MM.1S (cell line): Measurements from ENCODE around the gene PODNL1.

ENCODE experiments used
- DNase-seq: peaks from one replicate; pipeline ENCODE4 v3.0.0-alpha.2; 2015
- H2AFZ ChIP-seq: fragments of 300-600 bp; sonication (generic); 2 replicates; pipeline ENCODE4 v1.6.0; 2016; ENCODE audit warnings: antibody characterized with exemption, low read length
- H3F3A ChIP-seq: fragments of 300-600 bp; sonication (generic); 2 replicates; pipeline ENCODE4 v1.6.1; 2016; ENCODE audit warnings: mild to moderate bottlenecking, antibody characterized with exemption, low read length, moderate library complexity, mixed read lengths; ENCODE audit not compliant: insufficient read depth
- H3K27ac ChIP-seq: fragments of 300-600 bp; sonication (generic); 2 replicates; pipeline ENCODE4 v1.5.1; 2016; ENCODE audit warnings: mild to moderate bottlenecking, low read length
- H3K27me3 ChIP-seq: fragments of 300-600 bp; sonication (generic); replicated peaks from 2 replicates; pipeline ENCODE4 v1.6.0; 2016; ENCODE audit warnings: low read length; ENCODE audit not compliant: insufficient read depth
- H3K36me3 ChIP-seq: fragments of 300-600 bp; sonication (generic); replicated peaks from 2 replicates; pipeline ENCODE4 v1.6.1; 2016; ENCODE audit warnings: mild to moderate bottlenecking, low read length, mixed read lengths; ENCODE audit not compliant: insufficient read depth
- H3K4me1 ChIP-seq: fragments of 300-600 bp; sonication (generic); 2 replicates; pipeline ENCODE4 v1.6.1; 2016; ENCODE audit warnings: low read length, mixed read lengths
- H3K4me2 ChIP-seq: fragments of 300-600 bp; sonication (generic); 2 replicates; pipeline ENCODE4 v1.6.0; 2016; ENCODE audit warnings: low read depth, low read length
- H3K4me3 ChIP-seq: fragments of 300-600 bp; sonication (generic); 2 replicates; pipeline ENCODE4 v1.5.1; 2016; ENCODE audit warnings: low read length, mixed read lengths
- H3K79me2 ChIP-seq: fragments of 300-600 bp; sonication (generic); 2 replicates; pipeline ENCODE4 v1.6.1; 2016; ENCODE audit warnings: mixed run types, low read length, mixed read lengths
- H3K9ac ChIP-seq: fragments of 300-600 bp; sonication (generic); 2 replicates; pipeline ENCODE4 v1.6.1; 2016; ENCODE audit warnings: low read length, mixed read lengths
- H3K9me2 ChIP-seq: fragments of 300-600 bp; sonication (generic); replicated peaks from 2 replicates; pipeline ENCODE4 v1.6.1; 2016; ENCODE audit warnings: mild to moderate bottlenecking, low read length, mixed read lengths; ENCODE audit not compliant: insufficient read depth
- H3K9me3 ChIP-seq: fragments of 300-600 bp; sonication (generic); replicated peaks from 2 replicates; pipeline ENCODE4 v1.6.1; 2016; ENCODE audit warnings: mild to moderate bottlenecking, low read length, mixed read lengths; ENCODE audit not compliant: insufficient read depth
- H4K20me1 ChIP-seq: fragments of 300-600 bp; sonication (generic); 2 replicates; pipeline ENCODE4 v1.6.1; 2016; ENCODE audit warnings: mild to moderate bottlenecking, low read length, moderate library complexity, mixed read lengths; ENCODE audit not compliant: insufficient read depth
- EZH2 ChIP-seq: fragments of 300-600 bp; sonication (generic); optimal IDR thresholded peaks from 2 replicates; pipeline ENCODE3; 2017; ENCODE audit warnings: low read depth, mild to moderate bottlenecking, antibody characterized with exemption, low read length, mixed read lengths
- EZH2phosphoT487 ChIP-seq: fragments of 300-600 bp; sonication (generic); IDR thresholded peaks from 2 replicates; pipeline ENCODE4 v1.6.1; 2018; ENCODE audit warnings: antibody characterized with exemption, low read length
- TF ChIP-seq, protein P1 (sequence below): fragments of 300-600 bp; sonication (generic); IDR thresholded peaks from 2 replicates; pipeline ENCODE4 v1.5.1; 2016; ENCODE audit warnings: antibody characterized with exemption, low read length, mixed read lengths

The PODNL1 gene

GRCh38 chr19:13908674-13909073 lies 29.5 kb downstream of the PODNL1 start:
- no peak overlapping the region for H3K27ac ChIP-seq
- no peaks in the 10 kb centered on the region for H3K36me3 ChIP-seq
- H2AFZ ChIP-seq: no peak overlapping the region
- H3K4me1 ChIP-seq: peaks cover 4% of the 10 kb centered on the region; the same call in 1 of the 2 replicates
- no peaks in the 10 kb centered on the region for H4K20me1 ChIP-seq
- H3K9me2 ChIP-seq: no peaks in the 10 kb centered on the region
- no peak overlapping the region for H3K4me3 ChIP-seq
- DNase-seq: no peak
- H3K79me2 ChIP-seq: peaks cover 8% of the 10 kb centered on the region; the same call in 1 of the 2 replicates
- H3K4me2 ChIP-seq: no peak overlapping the region
- H3F3A ChIP-seq: 0 out of 2 replicates have a peak, but pooled peaks cover 3% of the 10 kb centered on the region
- TF ChIP-seq EZH2phosphoT487 (no peak), EZH2 (no peak)
- TF ChIP-seq, protein P1, sequence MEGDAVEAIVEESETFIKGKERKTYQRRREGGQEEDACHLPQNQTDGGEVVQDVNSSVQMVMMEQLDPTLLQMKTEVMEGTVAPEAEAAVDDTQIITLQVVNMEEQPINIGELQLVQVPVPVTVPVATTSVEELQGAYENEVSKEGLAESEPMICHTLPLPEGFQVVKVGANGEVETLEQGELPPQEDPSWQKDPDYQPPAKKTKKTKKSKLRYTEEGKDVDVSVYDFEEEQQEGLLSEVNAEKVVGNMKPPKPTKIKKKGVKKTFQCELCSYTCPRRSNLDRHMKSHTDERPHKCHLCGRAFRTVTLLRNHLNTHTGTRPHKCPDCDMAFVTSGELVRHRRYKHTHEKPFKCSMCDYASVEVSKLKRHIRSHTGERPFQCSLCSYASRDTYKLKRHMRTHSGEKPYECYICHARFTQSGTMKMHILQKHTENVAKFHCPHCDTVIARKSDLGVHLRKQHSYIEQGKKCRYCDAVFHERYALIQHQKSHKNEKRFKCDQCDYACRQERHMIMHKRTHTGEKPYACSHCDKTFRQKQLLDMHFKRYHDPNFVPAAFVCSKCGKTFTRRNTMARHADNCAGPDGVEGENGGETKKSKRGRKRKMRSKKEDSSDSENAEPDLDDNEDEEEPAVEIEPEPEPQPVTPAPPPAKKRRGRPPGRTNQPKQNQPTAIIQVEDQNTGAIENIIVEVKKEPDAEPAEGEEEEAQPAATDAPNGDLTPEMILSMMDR: no peak
- H3K9me3 ChIP-seq: no peaks in the 10 kb centered on the region
- H3K27me3 ChIP-seq: no peaks in the 10 kb centered on the region
- no peak overlapping the region for H3K9ac ChIP-seq

- Histone ChIP-seq H3K9me2 (no peaks in the 10 kb centered on the region), H3K4me2 (peak overlapping the region; percentile 92), H3K4me1 (peaks cover 4% of the 10 kb centered on the region; the same call in 1 of the 2 replicates), H3K9ac (peak overlapping the region; percentile 78), H3K27me3 (no peaks in the 10 kb centered on the region), H3K79me2 (peaks cover 8% of the 10 kb centered on the region; the same call in 1 of the 2 replicates), H2AFZ (peak overlapping the region; percentile 60), H3K4me3 (peak overlapping the region; percentile 86), H3F3A (0 out of 2 replicates have a peak, but pooled peaks cover 3% of the 10 kb centered on the region), H4K20me1 (no peaks in the 10 kb centered on the region), H3K36me3 (no peaks in the 10 kb centered on the region), H3K27ac (no peak overlapping the region), H3K9me3 (no peaks in the 10 kb centered on the region)
- TF ChIP-seq EZH2 (no peak), EZH2phosphoT487 (no peak)
- TF ChIP-seq, protein P1: no peak
- DNase-seq: no peak
These were observed 31.3 kb downstream of the PODNL1 start for GRCh38 chr19:13906910-13907309.

DNA sequence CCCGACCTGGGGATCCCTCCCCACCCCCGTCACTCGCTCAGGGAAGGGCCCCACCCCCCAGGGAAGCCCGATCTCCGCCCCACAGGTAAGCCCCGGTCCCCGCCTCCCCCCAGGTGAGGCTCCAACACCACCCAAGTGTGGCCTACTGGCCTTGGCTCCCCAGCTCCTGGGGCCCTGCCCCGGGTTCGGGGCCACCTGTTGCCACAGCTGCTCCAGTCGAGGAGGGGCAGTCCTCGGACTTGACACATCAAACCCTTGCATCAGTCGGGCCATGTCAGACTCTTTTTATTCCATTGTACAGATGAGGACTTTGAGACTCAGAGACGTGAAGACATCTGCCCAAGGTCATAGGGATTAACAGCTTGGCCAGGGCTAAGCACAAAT lies 31.7 kb downstream of the PODNL1 start:
- Histone ChIP-seq H3K36me3 (no peaks in the 10 kb centered on the region), H3K27me3 (no peaks in the 10 kb centered on the region), H3K9me2 (no peaks in the 10 kb centered on the region), H3K4me1 (peaks cover 4% of the 10 kb centered on the region; the same call in 1 of the 2 replicates), H2AFZ (peak overlapping the region; percentile 60), H3K79me2 (peaks cover 8% of the 10 kb centered on the region; the same call in 1 of the 2 replicates), H3K4me2 (peak overlapping the region; percentile 92), H3F3A (0 out of 2 replicates have a peak, but pooled peaks cover 3% of the 10 kb centered on the region), H3K27ac (peak overlapping the region; percentile 30; the same call in 1 of the 2 replicates), H3K9me3 (no peaks in the 10 kb centered on the region), H3K4me3 (peak overlapping the region; percentile 86), H4K20me1 (no peaks in the 10 kb centered on the region), H3K9ac (peak overlapping the region; percentile 78)
- peak; percentile 33 for DNase-seq
- TF ChIP-seq EZH2phosphoT487 (no peak), EZH2 (no peak)
- TF ChIP-seq, protein P1: no peak
